ENCODE measurements around the gene RBM39. TPM values are rescaled to one million over a fixed set of nuclear protein-coding genes. Genes with fewer than 3 reads are reported as not detected.
"Not testable (repeated sequence)": the region's sequence is repeated elsewhere in the genome, so short reads cannot be mapped to it uniquely, and the experiment has no call there.

Gene RBM39
- total and polyA plus RNA-seq, 2 experiments from 2014 or later, result 247 to 270 TPM

GRCh38 chr20:35726842-35727711 lies 15.0 kb downstream of the RBM39 start:
- Histone ChIP-seq H3K4me2 (ENCODE audit: unreplicated experiment) (no peak overlapping the region), H3K9me3 (ENCODE audit: low read depth) (no peaks in the 10 kb centered on the region), H3K4me3 (no peak overlapping the region), H3K9ac (no peak overlapping the region), H4K20me1 (ENCODE audit: insufficient read depth) (peaks cover 37% of the 10 kb centered on the region), H3K4me1 (ENCODE audit: insufficient read depth) (peaks cover 20% of the 10 kb centered on the region), H3K79me2 (ENCODE audit: insufficient read depth) (peaks cover 100% of the 10 kb centered on the region), H3F3A (ENCODE audit: insufficient read depth) (peaks cover 73% of the 10 kb centered on the region), H3K9me2 (ENCODE audit: insufficient read depth) (no peaks in the 10 kb centered on the region), H2AFZ (no peak overlapping the region), H3K27me3 (replicated peaks; ENCODE audit: insufficient read depth) (no peaks in the 10 kb centered on the region), H3K36me3 (ENCODE audit: low read depth) (peaks cover 97% of the 10 kb centered on the region), H3K27ac (no peak overlapping the region)
- no peak for DNase-seq
- WGBS, 2 experiments (ENCODE audit: low coverage in 1 of 2, low lambda C conversion rate in 2 of 2, missing lambda C conversion rate in 2 of 2), result 97 to 98% methylated on average over 18 to 20 of the region's 20 CpGs
- in situ Hi-C loops (cut with MboI), result no loop called here
- TF ChIP-seq EZH2 (IDR thresholded peaks at IDR 0.05; ENCODE audit: insufficient read depth, poor library complexity, severe bottlenecking), result no peak
- no peak for TF ChIP-seq EZH2phosphoT487 (IDR thresholded peaks at IDR 0.05; ENCODE audit: insufficient read depth, low read depth)

GRCh38 chr20:35724321-35725230 lies 17.5 kb downstream of the RBM39 start:
- Histone ChIP-seq H3K4me1 (ENCODE audit: insufficient read depth) (peaks cover 8% of the 10 kb centered on the region), H3F3A (ENCODE audit: insufficient read depth) (peaks cover 76% of the 10 kb centered on the region), H2AFZ (no peak overlapping the region), H3K27me3 (replicated peaks; ENCODE audit: insufficient read depth) (no peaks in the 10 kb centered on the region), H3K9me3 (ENCODE audit: low read depth) (no peaks in the 10 kb centered on the region), H3K4me3 (no peak overlapping the region), H3K36me3 (ENCODE audit: low read depth) (peaks cover 97% of the 10 kb centered on the region), H3K27ac (no peak overlapping the region), H3K9me2 (ENCODE audit: insufficient read depth) (no peaks in the 10 kb centered on the region), H3K4me2 (ENCODE audit: unreplicated experiment) (no peak overlapping the region), H3K9ac (no peak overlapping the region), H4K20me1 (ENCODE audit: insufficient read depth) (peaks cover 24% of the 10 kb centered on the region), H3K79me2 (ENCODE audit: insufficient read depth) (peaks cover 100% of the 10 kb centered on the region)
- DNase-seq, result no peak
- 90 to 92% methylated on average over 13 of the region's 13 CpGs for WGBS, 2 experiments (ENCODE audit: low coverage in 1 of 2, low lambda C conversion rate in 2 of 2, missing lambda C conversion rate in 2 of 2)
- in situ Hi-C loops (cut with MboI), result no loop called here
- TF ChIP-seq EZH2 (IDR thresholded peaks at IDR 0.05; ENCODE audit: insufficient read depth, poor library complexity, severe bottlenecking) (no peak), EZH2phosphoT487 (IDR thresholded peaks at IDR 0.05; ENCODE audit: insufficient read depth, low read depth) (no peak)

- H3K4me3 ChIP-seq; H3K27me3 ChIP-seq (replicated peaks; ENCODE audit: insufficient read depth); H3K4me2 ChIP-seq (ENCODE audit: unreplicated experiment); DNase-seq; in situ Hi-C loops (cut with MboI); H3K9me3 ChIP-seq (ENCODE audit: low read depth); H3K9ac ChIP-seq; H3K9me2 ChIP-seq (ENCODE audit: insufficient read depth); H3K27ac ChIP-seq; H2AFZ ChIP-seq: not testable (repeated sequence)
- Histone ChIP-seq H4K20me1 (ENCODE audit: insufficient read depth) (peaks cover 18% of the 10 kb centered on the region; the same call in 1 of the 2 replicates), H3K4me1 (ENCODE audit: insufficient read depth) (peaks cover 16% of the 10 kb centered on the region), H3K36me3 (ENCODE audit: low read depth) (peaks cover 98% of the 10 kb centered on the region), H3K79me2 (ENCODE audit: insufficient read depth) (peaks cover 100% of the 10 kb centered on the region), H3F3A (ENCODE audit: insufficient read depth) (peaks cover 78% of the 10 kb centered on the region)
- WGBS, 2 experiments (ENCODE audit: low coverage in 1 of 2, low lambda C conversion rate in 2 of 2, missing lambda C conversion rate in 2 of 2), result 96% methylated on average over 12 of the region's 12 CpGs
Observed at GRCh38 chr20:35723652-35724320, 18.3 kb downstream of the RBM39 start.

- 84 to 94% methylated on average over 4 of the region's 4 CpGs for WGBS, 2 experiments (ENCODE audit: low coverage in 1 of 2, low lambda C conversion rate in 2 of 2, missing lambda C conversion rate in 2 of 2)
- H3K9me3 ChIP-seq (ENCODE audit: low read depth); H3K9me2 ChIP-seq (ENCODE audit: insufficient read depth); H3K27ac ChIP-seq; H3K4me2 ChIP-seq (ENCODE audit: unreplicated experiment); H3K27me3 ChIP-seq (replicated peaks; ENCODE audit: insufficient read depth); in situ Hi-C loops (cut with MboI); H3K4me3 ChIP-seq; H3K9ac ChIP-seq; H2AFZ ChIP-seq; DNase-seq: not testable (repeated sequence)
- Histone ChIP-seq H4K20me1 (ENCODE audit: insufficient read depth) (peaks cover 18% of the 10 kb centered on the region; the same call in 1 of the 2 replicates), H3K36me3 (ENCODE audit: low read depth) (peaks cover 96% of the 10 kb centered on the region), H3K79me2 (ENCODE audit: insufficient read depth) (peaks cover 100% of the 10 kb centered on the region), H3K4me1 (ENCODE audit: insufficient read depth) (peaks cover 19% of the 10 kb centered on the region), H3F3A (ENCODE audit: insufficient read depth) (peaks cover 80% of the 10 kb centered on the region)
Observed at GRCh38 chr20:35723275-35723639, 18.8 kb downstream of the RBM39 start.
